ENCODE data around the gene SIDT2.

- no peak for TF ChIP-seq CTCF (IDR thresholded peaks at IDR 0.05; ENCODE audit: low read depth, low read length)
- TF ChIP-seq POLR2A (IDR thresholded peaks at IDR 0.05; ENCODE audit: extremely low read depth, insufficient read length) = no peak
- TF ChIP-seq, protein P1, sequence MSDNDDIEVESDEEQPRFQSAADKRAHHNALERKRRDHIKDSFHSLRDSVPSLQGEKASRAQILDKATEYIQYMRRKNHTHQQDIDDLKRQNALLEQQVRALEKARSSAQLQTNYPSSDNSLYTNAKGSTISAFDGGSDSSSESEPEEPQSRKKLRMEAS (IDR thresholded peaks at IDR 0.05; ENCODE audit: low read depth, low read length) = no peak
- no peak for TF ChIP-seq MYC (IDR thresholded peaks at IDR 0.05; ENCODE audit: low read depth, low read length)
Measured at GRCh38 chr11:117185736-117186430, 7.3 kb downstream of the SIDT2 start.
